HG03442 (cell line): Measurements from ENCODE around the gene MET.
"Not testable (repeated sequence)": the region's sequence is repeated elsewhere in the genome, so short reads cannot be mapped to it uniquely, and the experiment has no call there.

Experiments used
- ATAC-seq: cut with Tn5 transposase; IDR thresholded peaks from one replicate; pipeline ENCODE4 v1.9.1; 2021; ENCODE audit warnings: mild to moderate bottlenecking, moderate library complexity; ENCODE audit not compliant: unreplicated experiment

Gene MET

DNA sequence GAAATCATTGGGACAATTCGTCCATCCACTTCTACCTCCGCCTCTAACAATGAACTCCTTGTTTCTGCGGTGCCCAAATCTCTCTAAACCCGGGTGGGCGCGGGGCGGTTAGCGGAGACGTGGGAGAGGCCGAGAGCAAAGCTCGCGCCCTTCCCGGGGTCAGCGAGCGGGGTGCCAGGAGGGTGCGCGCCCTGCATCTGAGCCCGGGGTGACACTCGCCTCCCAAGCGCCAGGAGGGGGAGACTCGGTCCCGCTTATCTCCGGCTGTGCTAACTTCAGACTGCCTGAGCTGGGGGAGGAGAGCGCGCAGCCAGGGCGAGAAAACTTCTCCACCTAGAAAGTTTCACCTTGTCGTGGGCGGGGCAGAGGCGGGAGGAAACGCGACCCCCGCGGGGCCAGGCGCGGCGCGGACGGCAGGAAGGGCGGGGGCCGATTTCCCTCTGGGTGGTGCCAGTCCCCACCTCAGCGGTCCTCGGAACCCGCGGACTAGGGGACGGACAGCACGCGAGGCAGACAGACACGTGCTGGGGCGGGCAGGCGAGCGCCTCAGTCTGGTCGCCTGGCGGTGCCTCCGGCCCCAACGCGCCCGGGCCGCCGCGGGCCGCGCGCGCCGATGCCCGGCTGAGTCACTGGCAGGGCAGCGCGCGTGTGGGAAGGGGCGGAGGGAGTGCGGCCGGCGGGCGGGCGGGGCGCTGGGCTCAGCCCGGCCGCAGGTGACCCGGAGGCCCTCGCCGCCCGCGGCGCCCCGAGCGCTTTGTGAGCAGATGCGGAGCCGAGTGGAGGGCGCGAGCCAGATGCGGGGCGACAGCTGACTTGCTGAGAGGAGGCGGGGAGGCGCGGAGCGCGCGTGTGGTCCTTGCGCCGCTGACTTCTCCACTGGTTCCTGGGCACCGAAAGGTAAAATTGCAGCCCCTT, at the start of gene MET:
Gene MET, plus strand, starts transcription at position 516 of the 915 bp plus-strand sequence. CDS start 26,889 bp downstream, outside the sequence.
- ATAC-seq: peak; percentile 91

DNA sequence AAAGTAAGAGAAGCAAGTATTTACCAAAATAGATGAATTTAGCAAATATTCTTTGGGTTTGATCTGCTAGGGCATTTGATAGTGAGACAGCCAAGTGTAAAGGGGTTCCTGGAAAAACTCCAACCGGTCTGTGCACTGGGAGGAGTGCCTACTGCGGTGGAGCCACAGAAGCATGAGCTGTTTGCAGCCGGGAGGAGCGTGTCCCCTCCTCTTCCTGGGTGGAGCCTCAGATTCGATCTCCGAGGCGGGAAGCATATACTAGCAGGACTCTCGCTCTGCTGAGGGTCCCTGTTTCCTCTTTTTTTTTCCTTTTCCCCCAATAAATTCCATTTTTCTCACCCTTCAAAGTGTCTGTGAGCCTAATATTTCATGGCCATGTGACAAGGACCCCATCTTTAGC, 45.1 kb upstream of the MET start:
- no peak for ATAC-seq

DNA sequence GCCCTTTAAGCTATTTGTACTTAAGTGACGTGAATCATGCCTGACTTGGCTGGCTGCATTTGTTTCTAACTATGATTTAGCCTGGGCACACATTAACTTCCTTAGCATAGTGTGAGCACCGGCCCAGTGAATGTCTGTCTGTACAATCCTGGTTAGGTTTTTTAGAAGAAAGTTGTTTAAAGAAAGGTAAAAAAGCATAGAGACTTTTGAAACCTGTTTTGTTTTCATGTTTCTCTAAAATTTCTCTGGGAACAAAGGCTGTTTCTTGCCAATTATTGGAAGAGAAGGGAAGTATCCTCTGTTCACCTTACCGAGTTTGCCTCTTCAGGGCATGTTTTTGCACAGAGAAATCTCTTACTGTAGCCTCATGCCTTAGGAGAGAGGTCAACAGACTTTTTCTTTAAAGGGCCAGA, 42.9 kb upstream of the MET start:
- ATAC-seq: no peak

DNA sequence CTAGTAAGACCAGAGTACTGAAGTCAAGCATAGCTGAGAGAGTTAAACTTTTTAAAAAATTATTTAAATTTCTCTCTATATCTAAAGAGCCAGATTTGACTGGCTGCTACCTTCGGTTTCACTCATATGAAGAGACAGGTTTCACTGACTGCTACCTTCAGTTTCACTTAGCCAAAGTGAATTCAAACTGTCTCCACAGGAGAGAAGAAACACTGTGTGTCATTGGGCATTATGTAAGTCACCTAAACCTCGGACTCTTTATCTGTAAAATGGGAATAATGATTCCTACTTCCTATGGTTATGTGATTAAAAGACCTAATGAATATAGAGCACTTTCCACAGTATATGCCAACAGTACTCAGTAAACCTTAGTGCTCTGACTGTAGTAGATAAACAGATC, 41.6 kb upstream of the MET start:
- ATAC-seq: peak; percentile 91

GRCh38 chr7:116630932-116631671, 40.9 kb upstream of the MET start:
- ATAC-seq: peak; percentile 32

- no peak for ATAC-seq
These were observed 40.3 kb upstream of the MET start for GRCh38 chr7:116631676-116632075.

GRCh38 chr7:116632384-116632783, 39.6 kb upstream of the MET start:
- ATAC-seq: no peak

DNA sequence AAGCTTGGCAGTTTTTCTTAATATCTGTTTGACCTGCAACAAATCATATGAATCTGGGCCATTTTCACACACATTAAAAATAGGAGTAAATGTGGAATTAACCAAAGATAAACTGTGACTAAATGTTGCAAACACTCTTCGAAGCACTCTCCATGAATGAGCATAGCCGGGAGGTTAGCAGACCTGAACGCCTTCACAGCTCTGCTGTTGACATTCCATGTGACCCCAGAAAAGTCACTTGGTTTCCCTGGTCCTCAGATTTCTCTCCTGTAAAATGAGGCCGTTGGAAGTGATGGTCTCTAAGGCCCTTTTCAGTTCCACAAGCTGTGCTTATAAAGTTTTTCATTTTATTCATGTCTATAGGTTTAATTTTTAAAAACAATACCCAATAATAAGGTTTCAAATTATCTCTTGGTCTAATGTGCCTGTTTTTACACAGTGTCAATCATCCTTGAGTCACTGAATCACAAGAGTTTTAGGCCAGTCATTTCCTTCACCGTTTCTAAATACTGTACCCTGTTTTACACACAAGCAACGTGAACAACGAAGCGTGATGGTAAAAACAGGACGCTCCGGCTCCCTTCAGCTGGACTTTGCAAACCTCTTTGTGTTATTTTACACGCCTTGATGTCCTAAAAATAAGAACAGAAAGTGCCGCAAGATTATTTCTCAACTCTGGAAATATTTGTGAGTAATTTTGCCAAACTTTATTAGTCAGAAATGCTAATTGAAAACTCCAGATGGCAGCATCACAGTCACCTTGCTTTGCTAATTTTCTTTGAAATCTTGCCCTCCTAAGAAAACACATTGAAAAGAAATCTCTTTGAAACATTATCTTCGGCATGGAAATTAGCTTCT, 38.6 kb upstream of the MET start:
- peak; percentile 52 for ATAC-seq

DNA sequence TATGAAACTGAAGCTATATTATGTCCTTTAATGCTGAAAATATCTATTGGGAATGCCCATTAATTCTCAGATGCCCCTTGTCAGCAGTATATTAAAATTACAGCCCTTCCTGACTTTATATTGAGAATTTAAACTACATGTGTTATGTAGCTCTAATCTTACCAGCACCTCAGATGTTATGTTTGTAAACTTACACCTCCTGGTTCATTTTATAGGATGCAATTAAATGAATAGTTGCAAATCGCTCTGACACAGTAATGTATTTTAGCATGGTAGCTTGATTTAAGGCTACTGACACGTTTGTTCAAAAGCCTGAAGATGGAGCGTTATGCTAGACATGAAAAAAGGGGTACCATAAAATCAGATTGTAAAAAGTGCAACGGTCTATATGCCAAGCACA, 35.0 kb upstream of the MET start:
- ATAC-seq: no peak

DNA sequence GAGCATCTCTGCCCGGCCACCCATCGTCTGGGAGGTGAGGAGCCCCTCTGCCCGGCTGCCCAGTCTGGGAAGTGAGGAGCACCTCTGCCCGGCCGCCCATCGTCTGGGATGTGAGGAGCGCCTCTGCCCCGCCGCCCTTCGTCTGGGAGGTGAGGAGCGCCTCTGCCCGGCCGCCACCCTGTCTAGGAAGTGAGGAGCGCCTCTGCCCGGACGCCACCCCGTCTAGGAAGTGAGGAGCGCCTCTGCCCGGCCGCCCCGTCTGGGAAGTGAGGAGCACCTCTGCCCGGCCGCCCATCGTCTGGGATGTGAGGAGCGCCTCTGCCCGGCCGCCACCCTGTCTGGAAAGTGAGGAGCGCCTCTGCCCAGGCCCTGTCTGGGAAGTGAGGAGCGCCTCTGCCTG, 33.4 kb upstream of the MET start:
- not testable (repeated sequence) for ATAC-seq

DNA sequence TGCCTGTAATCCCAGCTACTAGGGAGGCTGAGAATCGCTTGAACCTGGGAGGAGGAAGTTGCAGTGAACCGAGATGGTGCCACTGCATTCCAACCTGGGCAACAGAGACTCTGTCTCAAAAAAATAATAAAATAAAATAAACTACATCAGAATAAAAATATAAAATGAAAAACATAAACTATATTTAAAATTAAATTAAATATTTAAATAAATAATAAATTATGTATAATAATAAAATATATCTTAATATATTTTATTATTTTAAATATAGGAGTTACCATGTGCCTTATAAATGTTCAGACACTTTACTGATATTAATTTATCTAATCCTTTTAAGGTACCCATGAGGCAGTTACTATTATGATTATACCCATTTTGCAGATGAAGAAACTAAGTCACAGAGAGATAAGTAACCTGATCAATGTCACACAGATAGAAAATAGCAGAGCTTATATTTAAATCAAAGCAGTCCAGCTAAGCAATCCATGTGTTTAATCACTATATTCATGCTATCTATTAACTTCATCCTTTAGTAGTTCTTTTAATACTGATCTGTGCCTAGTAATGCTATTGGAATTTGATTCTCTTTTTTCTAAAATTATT, 30.3 kb upstream of the MET start:
- ATAC-seq: no peak

GRCh38 chr7:116643148-116643547, 28.8 kb upstream of the MET start:
- ATAC-seq: not testable (repeated sequence)

DNA sequence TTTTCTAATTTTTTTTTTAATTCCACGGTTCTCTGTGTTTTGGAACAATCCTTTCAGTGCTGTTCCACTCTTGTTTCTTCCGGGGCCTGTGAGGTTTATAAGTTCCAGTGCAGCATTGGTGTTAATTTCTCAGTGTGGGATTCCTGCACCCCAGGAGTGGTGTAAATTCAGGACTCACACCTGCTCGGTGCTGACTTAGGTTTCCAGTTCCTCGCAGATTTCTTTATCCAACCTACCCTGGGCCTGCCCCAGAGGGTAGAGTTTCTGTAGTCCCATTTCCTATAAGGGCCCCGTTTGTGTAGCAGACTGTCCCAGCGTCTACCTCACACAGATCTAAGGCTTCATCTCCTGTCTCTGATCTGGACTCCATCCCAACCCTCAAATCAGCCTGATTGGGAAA, 27.4 kb upstream of the MET start:
- ATAC-seq: no peak

- no peak for ATAC-seq
These were observed 24.7 kb upstream of the MET start for GRCh38 chr7:116647290-116647689.

GRCh38 chr7:116647861-116648260, 24.1 kb upstream of the MET start:
- no peak for ATAC-seq

DNA sequence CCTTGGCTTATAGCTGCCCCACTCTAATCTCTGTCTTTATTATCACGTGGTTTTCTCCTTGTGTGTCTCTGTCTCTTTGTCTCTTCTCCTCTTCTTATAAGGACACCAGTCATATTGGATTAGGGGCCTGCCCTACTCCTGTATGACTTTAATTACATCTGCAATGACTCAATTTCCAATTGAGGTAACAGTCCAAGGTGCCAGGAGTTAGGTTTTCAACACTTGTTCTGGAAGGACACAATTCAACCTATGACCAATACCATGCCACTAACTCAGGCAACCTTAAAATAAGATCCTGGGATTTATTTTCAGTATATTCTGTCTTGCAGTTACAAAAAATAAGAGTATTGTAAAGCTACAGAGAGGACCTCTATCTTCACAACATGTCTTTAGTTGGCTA, 21.6 kb upstream of the MET start:
- ATAC-seq: no peak

DNA sequence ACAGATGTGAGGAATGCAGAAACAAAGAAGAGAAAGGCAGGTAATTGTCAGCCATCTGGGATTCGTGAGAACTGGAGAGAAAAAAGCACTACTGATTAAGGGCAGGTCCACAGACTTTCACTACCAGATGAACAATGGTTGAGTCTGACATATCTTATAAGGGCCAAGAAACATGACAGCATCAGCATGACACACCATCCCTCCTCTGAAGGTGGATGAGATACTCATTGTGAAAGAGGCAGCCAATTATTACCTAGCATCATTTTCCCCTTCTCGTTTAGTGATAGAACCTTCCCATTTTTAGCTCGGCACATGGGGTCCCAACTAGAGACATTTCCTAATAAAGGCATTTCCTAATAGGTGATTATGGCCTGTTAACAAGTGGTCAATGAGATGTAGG, 19.2 kb upstream of the MET start:
- peak; percentile 52 for ATAC-seq

DNA sequence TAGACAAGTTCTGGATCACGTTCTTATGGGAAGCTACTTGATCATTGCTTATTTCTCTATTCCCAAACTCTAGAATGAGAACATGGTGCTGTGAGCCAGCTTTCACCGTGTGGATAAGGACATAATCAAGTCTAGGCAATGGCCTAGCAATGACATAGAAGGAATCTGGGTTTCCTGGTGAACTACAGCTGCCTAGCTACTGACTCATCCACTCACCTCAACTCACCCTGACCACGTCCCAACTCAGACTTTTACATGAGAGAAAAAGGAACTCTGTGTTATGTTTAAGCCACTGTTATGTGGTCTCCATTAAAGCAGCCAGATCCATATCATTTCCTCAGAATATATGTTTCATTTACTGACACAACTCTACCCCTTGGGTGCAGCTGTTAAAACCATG, 18.8 kb upstream of the MET start:
- ATAC-seq: peak; percentile 57

DNA sequence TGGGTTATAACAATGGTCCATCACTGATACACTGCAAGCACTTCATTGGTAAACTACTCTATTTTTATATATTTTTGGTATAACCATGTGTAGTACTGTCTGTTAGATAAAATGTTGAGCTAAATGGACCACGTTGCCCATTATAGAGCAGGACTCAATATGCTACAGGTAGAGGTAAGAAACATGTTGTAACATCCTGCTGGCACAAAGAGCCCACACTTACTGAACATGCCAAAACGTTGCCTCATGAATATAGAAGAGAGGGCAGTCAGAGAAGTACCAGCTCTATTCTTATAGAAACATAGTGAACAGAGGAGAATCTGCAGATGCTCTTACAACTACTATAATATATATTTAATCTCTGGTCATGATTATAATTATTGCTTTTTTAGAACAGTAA, 18.4 kb upstream of the MET start:
- ATAC-seq: no peak

- not testable (repeated sequence) for ATAC-seq
These were observed 12.7 kb upstream of the MET start for GRCh38 chr7:116659248-116659647.

DNA sequence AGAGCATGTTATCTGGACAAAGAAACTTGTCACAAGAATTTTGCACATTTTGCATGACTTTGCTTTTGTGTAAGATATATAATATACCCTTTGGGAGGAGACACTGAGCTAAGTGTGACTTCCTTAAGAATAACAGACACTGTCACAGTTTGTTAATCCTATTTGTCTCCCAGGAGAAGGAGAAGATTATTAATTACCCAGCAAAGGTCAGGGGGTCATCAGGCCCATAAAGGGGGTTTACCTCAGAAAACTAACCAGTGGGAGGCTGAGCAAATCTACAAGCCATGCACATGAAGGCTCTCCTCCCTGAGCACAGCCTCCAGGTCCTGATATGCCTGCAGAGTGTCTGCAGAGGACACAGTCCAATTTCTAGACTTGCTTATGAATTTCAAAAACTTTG, 10.1 kb upstream of the MET start:
- no peak for ATAC-seq
